PC-9 (cell line): ENCODE data around the gene DRAXIN.

ENCODE experiments used
- EZH2 ChIP-seq: fragments of 200-600 bp; sonication (generic); IDR thresholded peaks from 2 replicates; pipeline ENCODE4 v1.8.0; 2017; ENCODE audit warnings: antibody characterized with exemption, low read depth
- TF ChIP-seq, protein P1 (sequence below): fragments of 200-600 bp; sonication (generic); conservative IDR thresholded peaks from 2 replicates; pipeline ENCODE4 v1.6.1; 2017; ENCODE audit warnings: mixed run types, antibody characterized with exemption, mild to moderate bottlenecking, moderate library complexity

DNA sequence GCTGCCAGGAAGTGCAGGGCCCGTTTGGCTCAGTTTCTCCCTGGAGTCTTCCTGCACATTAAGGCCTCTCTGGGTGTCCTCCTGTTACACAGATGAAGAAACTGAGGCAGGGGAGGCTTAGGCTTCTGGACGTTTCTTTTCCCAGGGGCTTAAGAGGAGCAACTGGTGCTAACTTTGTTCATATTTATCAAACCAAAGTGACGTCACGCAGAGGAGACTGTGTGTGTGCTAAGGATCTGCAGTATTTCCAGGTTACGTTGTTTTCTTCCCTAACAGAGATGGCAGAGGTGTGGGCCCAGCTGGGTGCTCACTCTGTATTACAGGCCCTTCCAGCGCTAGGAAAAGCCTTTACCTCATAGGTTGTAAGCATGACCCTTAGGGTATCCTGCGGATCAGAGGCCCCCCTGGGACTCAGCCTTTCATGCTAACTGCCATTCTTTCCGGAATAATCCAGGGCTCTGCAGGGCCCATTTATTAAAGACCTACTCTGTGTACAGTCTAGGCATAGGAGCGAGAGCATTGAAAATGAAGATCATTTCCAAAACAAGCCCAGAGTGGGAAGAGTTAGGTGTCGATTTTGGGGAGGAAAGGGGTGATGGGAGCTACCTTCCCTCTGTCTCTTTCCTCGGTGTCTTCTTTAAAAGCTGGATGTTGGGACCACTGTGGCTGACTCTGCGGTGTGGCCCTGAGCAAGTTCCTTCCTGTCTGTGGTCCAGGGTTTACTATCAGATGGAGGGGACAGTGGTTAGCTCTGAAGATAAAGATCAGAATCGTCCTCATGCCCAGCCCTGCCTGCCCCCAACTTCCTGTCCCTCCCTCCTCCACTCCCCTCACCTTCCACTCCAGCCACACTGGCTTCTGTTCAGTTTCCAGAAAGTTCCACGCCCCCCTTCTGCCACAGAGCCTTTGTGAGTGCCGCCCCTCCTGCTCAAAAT is 49.0 kb downstream of the DRAXIN start:
- TF ChIP-seq, protein P1, sequence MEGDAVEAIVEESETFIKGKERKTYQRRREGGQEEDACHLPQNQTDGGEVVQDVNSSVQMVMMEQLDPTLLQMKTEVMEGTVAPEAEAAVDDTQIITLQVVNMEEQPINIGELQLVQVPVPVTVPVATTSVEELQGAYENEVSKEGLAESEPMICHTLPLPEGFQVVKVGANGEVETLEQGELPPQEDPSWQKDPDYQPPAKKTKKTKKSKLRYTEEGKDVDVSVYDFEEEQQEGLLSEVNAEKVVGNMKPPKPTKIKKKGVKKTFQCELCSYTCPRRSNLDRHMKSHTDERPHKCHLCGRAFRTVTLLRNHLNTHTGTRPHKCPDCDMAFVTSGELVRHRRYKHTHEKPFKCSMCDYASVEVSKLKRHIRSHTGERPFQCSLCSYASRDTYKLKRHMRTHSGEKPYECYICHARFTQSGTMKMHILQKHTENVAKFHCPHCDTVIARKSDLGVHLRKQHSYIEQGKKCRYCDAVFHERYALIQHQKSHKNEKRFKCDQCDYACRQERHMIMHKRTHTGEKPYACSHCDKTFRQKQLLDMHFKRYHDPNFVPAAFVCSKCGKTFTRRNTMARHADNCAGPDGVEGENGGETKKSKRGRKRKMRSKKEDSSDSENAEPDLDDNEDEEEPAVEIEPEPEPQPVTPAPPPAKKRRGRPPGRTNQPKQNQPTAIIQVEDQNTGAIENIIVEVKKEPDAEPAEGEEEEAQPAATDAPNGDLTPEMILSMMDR: no peak
- TF ChIP-seq EZH2: no peak
